Testis (tissue), 3 donors: Measurements from ENCODE around the gene ADAMTS20. TPM values are rescaled to one million over a fixed set of nuclear protein-coding genes. Genes with fewer than 3 reads are reported as not detected.

Experiments used
- DNase-seq: peaks from one replicate; pipeline ENCODE4 v3.0.0-alpha.2; 2019
- H3K27ac ChIP-seq, 2 donors: fragments of 200-600 bp; sonication (generic); one replicate each; pipeline ENCODE4 v1.5.1; 2019
- H3K27me3 ChIP-seq: fragments of 200-600 bp; sonication (generic); one replicate; pipeline ENCODE4 v1.5.1; 2019
- H3K36me3 ChIP-seq: fragments of 200-600 bp; sonication (generic); one replicate; pipeline ENCODE4 v1.5.1; 2017; ENCODE audit warnings: low read depth; ENCODE audit errors: missing control alignments
- H3K4me1 ChIP-seq: fragments of 200-600 bp; sonication (generic); one replicate; pipeline ENCODE4 v1.5.1; 2019
- H3K4me3 ChIP-seq, 2 donors: fragments of 200-600 bp; sonication (generic); one replicate each; pipeline ENCODE4 v1.5.1; 2017 to 2019
- H3K9me3 ChIP-seq: fragments of 200-600 bp; sonication (generic); one replicate; pipeline ENCODE4 v1.5.1; 2017
- POLR2A ChIP-seq: fragments of 450-650 bp; IDR thresholded peaks from one replicate; pipeline ENCODE4 v1.6.1; 2017; ENCODE audit warnings: antibody characterized with exemption, mild to moderate bottlenecking, moderate library complexity
- WGBS, 2 donors: methylation state at CpG; one replicate each; pipeline ENCODE4 v1.1.5; 2018; 5-methylcytosine and 5-hydroxymethylcytosine counted together
- intact Hi-C: fragments of 100-400 bp; cut with DNase I; formaldehyde crosslinking; loops from one replicate; pipeline ENCODE4 v1.15.1; 2023; ENCODE audit warnings: low total_unique reads
- polyA plus RNA-seq: library from polyadenylated mRNA; stranded (reverse); fragments of 350-450 nt; fragmentation: Illumina TruSeq; extraction: RNeasy Lipid Tissue Mini Kit (QIAGEN cat#74804); gene quantifications from one replicate; pipeline ENCODE4 v1.2.3, GENCODE V29; 2014; ENCODE audit warnings: low read depth, low replicate concordance; ENCODE audit not compliant: insufficient read depth
- total RNA-seq, 2 donors: library from RNA; depleted of rRNA; stranded (reverse); fragments of >200 nt; gene quantifications; one replicate each; pipeline ENCODE4 v1.2.3, GENCODE V29; 2016
- TF ChIP-seq, protein P1 (sequence below), 3 experiments: fragments of 450-650 bp in 2 of 3; fragments of 200-600 bp in 1 of 3; sonication (generic) in 1 of 3; IDR thresholded peaks; one replicate each; pipeline ENCODE4 v1.5.1; 2016 to 2019; ENCODE audit warnings: antibody characterized with exemption in 3 of 3, mild to moderate bottlenecking in 2 of 3, moderate library complexity in 1 of 3

The ADAMTS20 gene
- total and polyA plus RNA-seq, 3 donors from 2014 or later = 0.26 to 1.5 (median 1.1) TPM

DNA sequence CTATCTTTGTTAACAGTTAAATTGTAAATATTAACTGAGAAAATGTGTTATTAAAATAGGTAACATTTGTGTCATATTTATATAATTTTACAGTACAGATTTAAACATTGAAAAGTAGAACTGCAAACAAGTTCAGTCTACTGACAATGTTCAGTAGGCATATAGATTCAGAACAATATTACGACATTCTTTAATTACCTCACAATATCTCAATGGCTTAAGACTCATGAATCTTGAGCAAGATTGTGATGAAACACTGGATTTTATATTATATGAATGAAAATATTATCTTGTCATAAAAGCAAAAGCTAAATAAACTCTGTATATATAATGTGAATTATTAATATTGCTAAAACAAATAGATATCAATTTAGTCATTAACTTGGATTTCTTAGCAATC lies 194.9 kb downstream of the ADAMTS20 start:
- Histone ChIP-seq H3K4me3 (no peak overlapping the region), H3K27ac (no peak overlapping the region), H3K27me3 (no peaks in the 10 kb centered on the region), H3K4me1 (no peaks in the 10 kb centered on the region), H3K9me3 (no peaks in the 10 kb centered on the region), H3K36me3 (no peaks in the 10 kb centered on the region)
- no peak for TF ChIP-seq POLR2A
- TF ChIP-seq, protein P1, sequence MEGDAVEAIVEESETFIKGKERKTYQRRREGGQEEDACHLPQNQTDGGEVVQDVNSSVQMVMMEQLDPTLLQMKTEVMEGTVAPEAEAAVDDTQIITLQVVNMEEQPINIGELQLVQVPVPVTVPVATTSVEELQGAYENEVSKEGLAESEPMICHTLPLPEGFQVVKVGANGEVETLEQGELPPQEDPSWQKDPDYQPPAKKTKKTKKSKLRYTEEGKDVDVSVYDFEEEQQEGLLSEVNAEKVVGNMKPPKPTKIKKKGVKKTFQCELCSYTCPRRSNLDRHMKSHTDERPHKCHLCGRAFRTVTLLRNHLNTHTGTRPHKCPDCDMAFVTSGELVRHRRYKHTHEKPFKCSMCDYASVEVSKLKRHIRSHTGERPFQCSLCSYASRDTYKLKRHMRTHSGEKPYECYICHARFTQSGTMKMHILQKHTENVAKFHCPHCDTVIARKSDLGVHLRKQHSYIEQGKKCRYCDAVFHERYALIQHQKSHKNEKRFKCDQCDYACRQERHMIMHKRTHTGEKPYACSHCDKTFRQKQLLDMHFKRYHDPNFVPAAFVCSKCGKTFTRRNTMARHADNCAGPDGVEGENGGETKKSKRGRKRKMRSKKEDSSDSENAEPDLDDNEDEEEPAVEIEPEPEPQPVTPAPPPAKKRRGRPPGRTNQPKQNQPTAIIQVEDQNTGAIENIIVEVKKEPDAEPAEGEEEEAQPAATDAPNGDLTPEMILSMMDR (IDR thresholded peaks at IDR 0.05) = no peak
- DNase-seq = no peak
- WGBS, 2 donors = 95 to 100% methylated on average over 1 of the region's 1 CpG
- intact Hi-C loops = no loop called here

DNA sequence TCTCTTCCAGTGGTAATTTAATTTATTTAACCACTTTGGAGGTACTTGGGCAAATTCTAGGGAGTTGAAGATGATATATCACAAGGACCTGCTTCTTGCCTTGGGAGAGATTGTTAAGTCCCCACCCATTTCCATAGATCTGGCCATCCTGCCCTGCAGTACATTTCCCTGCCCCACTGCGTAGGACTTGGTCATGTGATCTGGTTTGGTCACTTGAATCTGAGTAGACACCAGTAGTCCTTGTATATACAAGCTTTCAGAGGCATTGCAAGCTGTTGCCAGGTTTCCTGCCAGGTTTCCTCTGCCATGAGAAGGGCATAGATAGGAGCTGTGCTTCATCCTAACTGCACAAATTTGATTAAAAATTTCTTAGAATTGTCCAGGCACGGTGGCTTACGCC lies 200.0 kb downstream of the ADAMTS20 start:
- Histone ChIP-seq H3K27me3 (no peaks in the 10 kb centered on the region), H3K4me3 (no peak overlapping the region), H3K9me3 (no peaks in the 10 kb centered on the region), H3K27ac (no peak overlapping the region), H3K36me3 (no peaks in the 10 kb centered on the region), H3K4me1 (no peaks in the 10 kb centered on the region)
- no peak for TF ChIP-seq POLR2A
- TF ChIP-seq, protein P1 (IDR thresholded peaks at IDR 0.05) = no peak
- 91 to 95% methylated on average over 2 to 3 of the region's 3 CpGs for WGBS, 2 donors
- no peak for DNase-seq
- intact Hi-C loops = no loop called here

DNA sequence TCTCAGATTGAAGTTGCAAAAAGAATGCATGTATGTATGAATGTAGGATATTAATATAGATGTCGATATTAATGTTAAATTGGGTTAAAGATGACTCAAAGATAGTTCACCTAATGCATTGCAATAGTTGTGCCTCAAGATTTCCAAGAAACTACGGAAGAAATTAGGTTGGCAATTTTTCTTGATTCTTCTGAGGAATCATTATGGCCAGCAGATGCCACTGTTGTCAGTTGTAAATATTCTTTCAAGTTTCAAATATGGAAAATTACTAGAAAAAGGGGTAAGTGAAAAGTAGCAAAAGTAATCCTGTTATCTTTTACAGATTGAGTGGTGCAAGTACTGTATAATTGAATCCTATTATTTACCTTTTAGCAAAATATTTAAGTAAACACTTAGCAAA lies 202.1 kb downstream of the ADAMTS20 start:
- intact Hi-C loops = no loop called here
- Histone ChIP-seq H3K36me3 (no peaks in the 10 kb centered on the region), H3K4me1 (no peaks in the 10 kb centered on the region), H3K27ac (no peak overlapping the region), H3K9me3 (no peaks in the 10 kb centered on the region), H3K4me3 (no peak overlapping the region), H3K27me3 (no peaks in the 10 kb centered on the region)
- DNase-seq = no peak
- no peak for TF ChIP-seq POLR2A
- TF ChIP-seq, protein P1 (IDR thresholded peaks at IDR 0.05) = no peak
- 74 to 76% methylated on average over 2 of the region's 2 CpGs for WGBS, 2 donors

DNA sequence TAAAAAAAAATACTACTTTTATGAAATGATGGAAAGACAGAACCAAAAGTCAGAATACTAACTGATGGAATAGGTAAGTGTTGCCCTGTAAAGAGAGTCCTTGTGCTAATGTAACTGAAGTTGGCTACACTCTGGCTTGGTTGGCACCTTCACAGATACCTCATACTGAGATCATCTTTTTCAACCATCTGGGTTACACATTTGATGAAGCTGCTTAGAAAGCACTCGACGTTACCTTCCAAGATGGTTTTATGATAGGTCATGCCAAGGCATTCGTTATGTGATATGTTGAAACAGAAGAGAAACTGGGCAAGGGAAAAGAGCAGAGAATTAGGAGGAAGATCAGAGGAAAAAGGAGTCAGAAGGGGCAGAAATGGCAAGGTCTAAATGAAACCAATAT lies 203.8 kb downstream of the ADAMTS20 start:
- Histone ChIP-seq H3K9me3 (no peaks in the 10 kb centered on the region), H3K4me1 (no peaks in the 10 kb centered on the region), H3K27ac (no peak overlapping the region), H3K36me3 (no peaks in the 10 kb centered on the region), H3K27me3 (no peaks in the 10 kb centered on the region), H3K4me3 (no peak overlapping the region)
- DNase-seq = no peak
- TF ChIP-seq, protein P1 (IDR thresholded peaks at IDR 0.05) = no peak
- TF ChIP-seq POLR2A = no peak
- WGBS, 2 donors = 79 to 81% methylated on average over 3 of the region's 3 CpGs
- intact Hi-C loops = no loop called here

DNA sequence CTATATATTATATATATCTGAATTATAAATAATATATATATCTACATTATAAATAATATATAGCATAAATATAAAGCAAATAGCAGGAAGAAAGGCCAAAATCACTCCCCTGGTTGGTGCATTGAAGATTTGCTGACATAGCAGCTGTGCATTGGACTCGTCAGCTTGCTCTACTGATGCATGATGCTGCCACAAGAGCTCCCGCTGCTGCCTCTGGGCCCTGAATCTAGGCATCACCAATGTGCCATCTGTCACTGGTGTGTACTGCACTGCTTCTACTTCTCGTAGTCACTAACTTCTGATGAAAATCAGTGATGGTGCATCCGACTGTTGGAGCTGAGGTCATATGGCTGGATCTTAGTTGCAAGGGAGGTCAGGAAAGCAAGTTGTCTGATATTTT lies 205.0 kb downstream of the ADAMTS20 start:
- intact Hi-C loops = no loop called here
- no peak for TF ChIP-seq POLR2A
- TF ChIP-seq, protein P1 (IDR thresholded peaks at IDR 0.05) = no peak
- Histone ChIP-seq H3K9me3 (no peaks in the 10 kb centered on the region), H3K27me3 (no peaks in the 10 kb centered on the region), H3K27ac (no peak overlapping the region), H3K36me3 (no peaks in the 10 kb centered on the region), H3K4me3 (no peak overlapping the region), H3K4me1 (no peaks in the 10 kb centered on the region)
- WGBS, 2 donors = 88 to 93% methylated on average over 4 of the region's 4 CpGs
- no peak for DNase-seq
